Psoas muscle (tissue), 8 donors: ENCODE data around the gene PHLDA3. TPM values are rescaled to one million over a fixed set of nuclear protein-coding genes. Genes with fewer than 3 reads are reported as not detected.
A peak's percentile ranks its signal among the peaks of the same experiment; 100 is the strongest.

Source experiments
- ATAC-seq, 4 donors: fragments of 200-7000 bp; cut with Tn5 transposase; one replicate each; pipeline ENCODE4 v1.9.1; 2020; ENCODE audit warnings: moderate library complexity in 3 of 4, mild to moderate bottlenecking in 2 of 4
- DNase-seq, 2 donors: peaks; one replicate each; pipeline ENCODE4 v3.0.0-alpha.2; 2020
- H3K27ac ChIP-seq: fragments of 200-600 bp; one replicate; pipeline ENCODE4 v1.8.0; 2022
- H3K27me3 ChIP-seq, 3 donors: fragments of 200-600 bp in 1 of 3; one replicate each; pipeline versions ENCODE4 v1.6.1 to v1.8.0; 2013 to 2022; ENCODE audit warnings: low read length in 2 of 3, mild to moderate bottlenecking in 2 of 3, moderate library complexity in 1 of 3; ENCODE audit not compliant: insufficient read depth in 3 of 3
- H3K36me3 ChIP-seq, 2 donors: fragments of 200-600 bp in 1 of 2; one replicate each; pipeline versions ENCODE4 v1.6.1 to v1.8.0; 2013 to 2022; ENCODE audit warnings: low read depth in 1 of 2, mild to moderate bottlenecking in 1 of 2, moderate library complexity in 1 of 2; ENCODE audit not compliant: insufficient read depth in 1 of 2
- H3K4me1 ChIP-seq: fragments of 200-600 bp; one replicate; pipeline ENCODE4 v1.8.0; 2022
- H3K4me3 ChIP-seq: fragments of 200-600 bp; one replicate; pipeline ENCODE4 v1.8.0; 2022; ENCODE audit warnings: mild to moderate bottlenecking
- H3K9me3 ChIP-seq: fragments of 200-600 bp; one replicate; pipeline ENCODE4 v1.8.0; 2022
- CTCF ChIP-seq: fragments of 200-600 bp; IDR thresholded peaks from one replicate; pipeline ENCODE4 v1.8.0; 2022; ENCODE audit warnings: antibody characterized with exemption
- WGBS, 3 donors: extraction: QIAGEN DNeasy Blood & Tissue Kit; methylation state at CpG; one replicate each; pipeline versions ENCODE4 v1.1.6 to v1.1.7; 2013; 5-methylcytosine and 5-hydroxymethylcytosine counted together
- intact Hi-C, 2 donors: fragments of 100-400 bp; cut with DNase I; formaldehyde crosslinking; loops; one replicate each; pipeline versions ENCODE4 v1.11.0 to v1.14.2; 2022
- polyA plus RNA-seq, 3 donors: library from polyadenylated mRNA; stranded (reverse); fragments of 200-250 nt; gene quantifications; one replicate each; pipeline ENCODE4 v1.2.3, GENCODE V29; 2013
- total RNA-seq, 4 donors: library from RNA; stranded (reverse); fragmentation: NEBNext Ultra II Directional in 2 of 4; extraction: Animal tissue kit (Norgen Biotek cat#: 25700) in 2 of 4; gene quantifications; one replicate each; pipeline versions ENCODE4 v1.2.1 to v1.2.4, GENCODE V29; 2021 to 2023
- donor health status: healthy with polysubstance abuse.
- donor health status: DM: no; HTN: no; CAD: no; lungs with moderate emphysema.
- donor health status: Bipolar disorder and iron deficiency.
- donor health status: healthy.
- donor health status: DM: yes; HTN: yes; CAD: no.
- donor health status: DM: no; HTN: no; CAD: no.
- donor health status: DM: no; HTN: no; CAD: no.
- donor health status: DM: yes; HTN: yes; CAD: no.

The PHLDA3 gene
- total and polyA plus RNA-seq, 7 donors: 41.8 to 116 (median 62.4) TPM

- ATAC-seq: no peak
- peaks cover 0 to 6% (median 0%) of the 10 kb centered on the region in 3 donors for H3K27me3 ChIP-seq
- no peak for DNase-seq
- H3K27ac ChIP-seq: peak overlapping the region; percentile 78
- H3K9me3 ChIP-seq: no peaks in the 10 kb centered on the region
- no peaks in the 10 kb centered on the region for H3K36me3 ChIP-seq
- H3K4me1 ChIP-seq: no peaks in the 10 kb centered on the region
- intact Hi-C loops: no loop called here
- H3K4me3 ChIP-seq: peak overlapping the region; percentile 80
- 29 to 44% (median 43%) methylated on average over 4 of the region's 4 CpGs for WGBS, 3 donors
- TF ChIP-seq CTCF: no peak
Observed at GRCh38 chr1:201505503-201505890, 36.5 kb upstream of the PHLDA3 start.

GRCh38 chr1:201504799-201505502 lies 36.0 kb upstream of the PHLDA3 start:
- ATAC-seq (no peak), DNase-seq (no peak)
- Histone ChIP-seq H3K27ac (peak overlapping the region; percentile 71), H3K9me3 (no peaks in the 10 kb centered on the region), H3K27me3 (peaks cover 0 to 6% (median 0%) of the 10 kb centered on the region in 3 donors), H3K4me1 (no peaks in the 10 kb centered on the region), H3K36me3 (no peaks in the 10 kb centered on the region), H3K4me3 (peak overlapping the region; percentile 80)
- intact Hi-C loops: no loop called here
- WGBS, 3 donors: 84 to 91% (median 88%) methylated on average over 9 of the region's 9 CpGs
- TF ChIP-seq CTCF: no peak

GRCh38 chr1:201504179-201504631 lies 35.2 kb upstream of the PHLDA3 start:
- Histone ChIP-seq H3K36me3 (no peaks in the 10 kb centered on the region), H3K4me1 (no peaks in the 10 kb centered on the region), H3K4me3 (peak overlapping the region; percentile 80), H3K27me3 (peaks cover 0 to 6% (median 0%) of the 10 kb centered on the region in 3 donors), H3K27ac (peak overlapping the region; percentile 71), H3K9me3 (no peaks in the 10 kb centered on the region)
- DNase-seq: no peak
- no peak for TF ChIP-seq CTCF
- ATAC-seq: no peak
- intact Hi-C loops: no loop called here
- WGBS, 3 donors: 62 to 70% (median 67%) methylated on average over 3 of the region's 3 CpGs

GRCh38 chr1:201503397-201504176 lies 34.6 kb upstream of the PHLDA3 start:
- 52 to 53% (median 52%) methylated on average over 13 of the region's 13 CpGs for WGBS, 3 donors
- Histone ChIP-seq H3K27me3 (peaks cover 0 to 6% (median 0%) of the 10 kb centered on the region in 3 donors), H3K4me3 (peak overlapping the region; percentile 80), H3K9me3 (no peaks in the 10 kb centered on the region), H3K4me1 (no peaks in the 10 kb centered on the region), H3K36me3 (no peaks in the 10 kb centered on the region), H3K27ac (peak overlapping the region; percentile 71)
- DNase-seq (no peak), ATAC-seq (no peak)
- intact Hi-C loops: no loop called here
- TF ChIP-seq CTCF: no peak
